CD14-positive monocyte (primary cell): ENCODE measurements around the gene ACTR5. TPM values are rescaled to one million over a fixed set of nuclear protein-coding genes. Genes with fewer than 3 reads are reported as not detected.

Source experiments
- DNase-seq, 3 donors: peaks; one replicate each; pipeline ENCODE4 v3.0.0-alpha.2; 2011 to 2022
- H2AFZ ChIP-seq: 2 replicates; pipeline ENCODE4 v1.6.0; 2012; ENCODE audit warnings: mild to moderate bottlenecking, low read depth, low read length, inconsistent platforms; ENCODE audit not compliant: insufficient read depth, poor library complexity, severe bottlenecking
- H3K27ac ChIP-seq, 2 donors: 1 replicate in 1 of 2; 2 replicates in 1 of 2; pipeline ENCODE4 v1.5.1; 2012 to 2013; ENCODE audit warnings: low read length in 2 of 2, control low read depth in 1 of 2, inconsistent platforms in 1 of 2, low read depth in 1 of 2, mild to moderate bottlenecking in 1 of 2
- H3K27me3 ChIP-seq, 2 donors: one replicate each; pipeline versions ENCODE4 v1.6.0 to v1.6.1; 2011 to 2013; ENCODE audit warnings: low read length in 2 of 2; ENCODE audit not compliant: control insufficient read depth in 2 of 2, insufficient read depth in 2 of 2
- H3K36me3 ChIP-seq, 2 donors: replicated peaks in 1 of 2; 1 replicate in 1 of 2; 2 replicates in 1 of 2; pipeline versions ENCODE4 v1.5.1 to v1.6.1; 2012 to 2013; ENCODE audit warnings: low read length in 2 of 2, control low read depth in 1 of 2, inconsistent platforms in 1 of 2, mild to moderate bottlenecking in 1 of 2; ENCODE audit not compliant: insufficient read depth in 2 of 2, control insufficient read depth in 1 of 2
- H3K4me1 ChIP-seq, 2 donors: 1 replicate in 1 of 2; 2 replicates in 1 of 2; pipeline versions ENCODE4 v1.5.1 to v1.6.1; 2012 to 2013; ENCODE audit warnings: low read length in 2 of 2, control low read depth in 1 of 2, inconsistent platforms in 1 of 2, mild to moderate bottlenecking in 1 of 2, moderate library complexity in 1 of 2; ENCODE audit not compliant: insufficient read depth in 2 of 2, control insufficient read depth in 1 of 2
- H3K4me2 ChIP-seq: replicated peaks from 2 replicates; pipeline ENCODE3; 2012; ENCODE audit warnings: low read length, moderate library complexity, mild to moderate bottlenecking; ENCODE audit not compliant: poor library complexity, severe bottlenecking; ENCODE audit errors: extremely low read depth
- H3K4me3 ChIP-seq, 3 experiments: fragments of 200-600 bp in 1 of 3; sonication (generic) in 1 of 3; replicated peaks in 1 of 3; 1 replicate in 2 of 3; 2 replicates in 1 of 3; pipeline ENCODE4 v1.5.1; 2011 to 2013; ENCODE audit warnings: low read length in 3 of 3, mild to moderate bottlenecking in 3 of 3, control low read depth in 2 of 3, low read depth in 2 of 3, inconsistent platforms in 1 of 3, moderate library complexity in 1 of 3
- H3K79me2 ChIP-seq: 2 replicates; pipeline ENCODE4 v1.6.0; 2012; ENCODE audit warnings: mild to moderate bottlenecking, control low read depth, inconsistent platforms, low read length, moderate library complexity; ENCODE audit not compliant: insufficient read depth
- H3K9ac ChIP-seq: 2 replicates; pipeline ENCODE4 v1.6.0; 2017; ENCODE audit warnings: low read length, mild to moderate bottlenecking; ENCODE audit not compliant: insufficient read depth, poor library complexity, severe bottlenecking
- H3K9me3 ChIP-seq, 2 donors: replicated peaks in 1 of 2; 1 replicate in 1 of 2; 2 replicates in 1 of 2; pipeline versions ENCODE4 v1.5.1 to v1.6.1; 2012 to 2013; ENCODE audit warnings: low read length in 2 of 2, control low read depth in 1 of 2; ENCODE audit not compliant: control insufficient read depth in 1 of 2, insufficient read depth in 1 of 2
- H4K20me1 ChIP-seq: 2 replicates; pipeline ENCODE4 v1.6.0; 2012; ENCODE audit warnings: mild to moderate bottlenecking, low read length, control low read depth, moderate library complexity; ENCODE audit not compliant: insufficient read depth
- H3K27ac Mint-ChIP-seq, 7 donors: one replicate each; pipeline ENCODE4 v1.8.0; 2020; ENCODE audit warnings: mild to moderate bottlenecking in 7 of 7, mixed read lengths in 7 of 7, moderate library complexity in 6 of 7, inconsistent platforms in 2 of 7
- H3K27me3 Mint-ChIP-seq, 3 donors: one replicate each; pipeline ENCODE4 v1.8.0; 2021 to 2022; ENCODE audit warnings: low read depth in 3 of 3, mild to moderate bottlenecking in 3 of 3, mixed read lengths in 3 of 3, moderate library complexity in 3 of 3, inconsistent platforms in 1 of 3
- H3K36me3 Mint-ChIP-seq, 2 donors: one replicate each; pipeline ENCODE4 v1.8.0; 2020; ENCODE audit warnings: mixed read lengths in 2 of 2, inconsistent platforms in 1 of 2, mild to moderate bottlenecking in 1 of 2
- H3K4me1 Mint-ChIP-seq: one replicate; pipeline ENCODE4 v1.8.0; 2020; ENCODE audit warnings: mild to moderate bottlenecking, mixed read lengths
- H3K4me3 Mint-ChIP-seq, 2 donors: one replicate each; pipeline ENCODE4 v1.8.0; 2020; ENCODE audit warnings: mild to moderate bottlenecking in 2 of 2, mixed read lengths in 2 of 2, moderate library complexity in 1 of 2
- H3K9me3 Mint-ChIP-seq, 7 donors: one replicate each; pipeline ENCODE4 v1.8.0; 2020 to 2022; ENCODE audit warnings: mixed read lengths in 7 of 7, mild to moderate bottlenecking in 6 of 7, moderate library complexity in 6 of 7, inconsistent platforms in 2 of 7
- CTCF ChIP-seq: fragments of 200-600 bp; IDR thresholded peaks from one replicate; pipeline ENCODE4 v1.8.0; 2022; ENCODE audit warnings: antibody characterized with exemption, mild to moderate bottlenecking
- WGBS: methylation state at CpG from one replicate; pipeline ENCODE4 v1.1.5; 2013; ENCODE audit warnings: missing lambda C conversion rate; ENCODE audit not compliant: insufficient coverage; 5-methylcytosine and 5-hydroxymethylcytosine counted together
- intact Hi-C, 2 donors: fragments of 100-400 bp; cut with micrococcal nuclease; formaldehyde crosslinking; loops; one replicate each; pipeline versions ENCODE4 v1.15.0 to v1.15.1; 2023
- polyA plus RNA-seq, 3 donors: library from polyadenylated mRNA; depleted of rRNA in 1 of 3; unstranded in 2 of 3; stranded (reverse) in 1 of 3; fragments of 300-500 nt in 2 of 3; fragments of >200 nt in 1 of 3; fragmentation: Illumina TruSeq in 2 of 3; gene quantifications; 1 replicate in 2 of 3; 2 replicates in 1 of 3; pipeline ENCODE4 v1.2.3, GENCODE V29; 2012 to 2021

ACTR5 gene
- polyA plus RNA-seq, 3 donors: 6.6 to 15.6 (median 7.3) TPM

DNA sequence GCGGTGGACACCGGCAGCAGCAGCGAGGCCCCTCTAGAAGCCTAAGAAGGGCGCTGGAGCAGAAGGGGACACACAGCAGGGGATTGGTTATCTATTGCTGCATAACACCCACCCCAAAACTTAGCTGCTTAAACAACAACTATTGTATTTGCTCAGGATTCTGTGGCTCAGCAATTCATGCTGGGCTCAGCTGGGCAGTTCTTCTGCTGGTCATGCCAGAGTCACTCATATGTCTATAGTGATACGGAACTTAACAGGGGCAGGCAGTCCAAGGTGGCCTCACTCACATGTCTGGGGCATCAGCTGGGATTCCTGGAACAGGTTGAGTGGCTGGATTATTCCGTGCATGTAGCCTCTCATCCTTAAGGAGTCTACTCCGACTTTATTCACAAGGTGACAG, 39.6 kb downstream of the ACTR5 start:
- Mint-ChIP-seq H3K27me3 (peaks cover 1 to 10% (median 4%) of the 10 kb centered on the region in 3 donors), H3K9me3 (no peaks in the 10 kb centered on the region), H3K4me1 (peaks cover 3% of the 10 kb centered on the region), H3K27ac (no peak overlapping the region), H3K4me3 (no peak overlapping the region), H3K36me3 (no peaks in the 10 kb centered on the region)
- Histone ChIP-seq H3K36me3 (no peaks in the 10 kb centered on the region), H4K20me1 (no peaks in the 10 kb centered on the region), H3K27ac (no peak overlapping the region), H3K4me1 (no peaks in the 10 kb centered on the region), H3K79me2 (no peaks in the 10 kb centered on the region), H2AFZ (no peak overlapping the region), H3K27me3 (no peaks in the 10 kb centered on the region), H3K9ac (no peak overlapping the region), H3K4me3 (no peak overlapping the region), H3K4me2 (no peak overlapping the region), H3K9me3 (no peaks in the 10 kb centered on the region)
- no peak for DNase-seq
- intact Hi-C loops: no loop called here
- no peak for TF ChIP-seq CTCF
- 96% methylated on average over 7 of the region's 7 CpGs for WGBS

- DNase-seq: no peak
- no peak overlapping the region for H3K4me3 Mint-ChIP-seq
- TF ChIP-seq CTCF: no peak
- H3K9me3 Mint-ChIP-seq: no peaks in the 10 kb centered on the region
- WGBS: 98% methylated on average over 3 of the region's 7 CpGs
- peak overlapping the region in 1 of 7 donors; percentile 7 for H3K27ac Mint-ChIP-seq
- no peaks in the 10 kb centered on the region for H3K36me3 ChIP-seq
- intact Hi-C loops: no loop called here
- no peak overlapping the region for H3K4me2 ChIP-seq
- H3K27me3 Mint-ChIP-seq: peaks cover 1 to 10% (median 5%) of the 10 kb centered on the region in 3 donors
- H3K36me3 Mint-ChIP-seq: no peaks in the 10 kb centered on the region
- H3K79me2 ChIP-seq: no peaks in the 10 kb centered on the region
- no peak overlapping the region for H2AFZ ChIP-seq
- no peak overlapping the region for H3K9ac ChIP-seq
- H3K4me3 ChIP-seq: no peak overlapping the region
- H4K20me1 ChIP-seq: no peaks in the 10 kb centered on the region
- peaks cover 3% of the 10 kb centered on the region for H3K4me1 Mint-ChIP-seq
- no peak overlapping the region for H3K27ac ChIP-seq
- H3K27me3 ChIP-seq: no peaks in the 10 kb centered on the region
- no peaks in the 10 kb centered on the region for H3K4me1 ChIP-seq
- H3K9me3 ChIP-seq: no peaks in the 10 kb centered on the region
Observed at GRCh38 chr20:38789503-38790199, 41.4 kb downstream of the ACTR5 start.
